HCT116 (cell line): ENCODE measurements around the gene MATN3. TPM values are rescaled to one million over a fixed set of nuclear protein-coding genes. Genes with fewer than 3 reads are reported as not detected.

Experiments
- ATAC-seq: fragments of 200-7000 bp; cut with Tn5 transposase; 2 replicates; pipeline ENCODE4 v1.9.1; 2020; ENCODE audit warnings: mild to moderate bottlenecking, moderate library complexity
- BruUV-seq: library from RNA; stranded (reverse); fragments of 400-500 nt; replicated peaks from 2 replicates; lab custom pipeline; 2021; lab: Mats Ljungman, UMichigan
- CTCF ChIA-PET: fragments of 300-600 bp; sonication (Branson Sonifier 250); formaldehyde crosslinking; loops from one replicate; lab custom pipeline; 2021; ENCODE audit warnings: antibody characterized with exemption; lab: Charles Lee
- POLR2A ChIA-PET: fragments of 300-600, 350-600 bp; sonication (Branson Sonifier 250); formaldehyde crosslinking; loops from one replicate; lab custom pipeline; 2021; ENCODE audit warnings: antibody characterized with exemption; lab: Charles Lee
- RAD21 ChIA-PET, 2 experiments: fragments of 300-600 bp; sonication (Branson Sonifier 250); formaldehyde crosslinking; loops; one replicate each; lab custom pipeline; 2023; ENCODE audit warnings: low total read pairs in 2 of 2; ENCODE audit not compliant: uncharacterized antibody in 2 of 2, unreplicated experiment in 2 of 2, low non-redundant PET in 1 of 2; lab: Charles Lee
- DNase-seq: peaks from one replicate; pipeline ENCODE4 v3.0.0-alpha.2; 2010; ENCODE audit warnings: low read depth, low spot score
- H2AFZ ChIP-seq: fragments of 200-600 bp; shearing (Covaris generic), sonication (generic); 2 replicates; pipeline ENCODE4 v1.6.1; 2017; ENCODE audit warnings: low read depth, mixed run types, mixed read lengths, antibody characterized with exemption, low read length; ENCODE audit not compliant: poor library complexity, severe bottlenecking
- H3K27ac ChIP-seq: 2 replicates; pipeline ENCODE4 v1.5.1; 2012; ENCODE audit warnings: low read depth, low read length
- H3K27me3 ChIP-seq: fragments of 200-600 bp; sonication (generic); 2 replicates; pipeline ENCODE4 v1.6.1; 2016; ENCODE audit warnings: mixed run types, low read length, mixed read lengths; ENCODE audit not compliant: insufficient read depth
- H3K36me3 ChIP-seq, 2 experiments: fragments of 200-500 bp in 1 of 2; fragments of 200-600 bp in 1 of 2; sonication (Bioruptor generic) in 1 of 2; sonication (generic) in 1 of 2; 2 replicates each; pipeline versions ENCODE4 v1.5.1 to v1.6.1; 2014 to 2016; ENCODE audit warnings: low read length in 2 of 2, inconsistent platforms in 1 of 2, mixed read lengths in 1 of 2, mixed run types in 1 of 2; ENCODE audit not compliant: insufficient read depth in 2 of 2, control insufficient read depth in 1 of 2
- H3K4me1 ChIP-seq, 2 experiments: fragments of 200-600 bp in 1 of 2; sonication (generic) in 1 of 2; 2 replicates each; pipeline versions ENCODE4 v1.5.1 to v1.6.1; 2012 to 2017; ENCODE audit warnings: low read length in 2 of 2, inconsistent platforms in 1 of 2, mild to moderate bottlenecking in 1 of 2, mixed read lengths in 1 of 2, mixed run types in 1 of 2, moderate library complexity in 1 of 2; ENCODE audit not compliant: insufficient read depth in 2 of 2, control insufficient read depth in 1 of 2
- H3K4me2 ChIP-seq: fragments of 200-600 bp; sonication (generic); 2 replicates; pipeline ENCODE4 v1.6.1; 2017; ENCODE audit warnings: mixed run types, low read length, mixed read lengths
- H3K4me3 ChIP-seq, 2 experiments: fragments of 200-600 bp in 1 of 2; sonication (generic) in 1 of 2; replicated peaks in 1 of 2; 2 replicates each; pipeline ENCODE4 v1.5.1; 2011 to 2016; ENCODE audit warnings: low read length in 2 of 2, control low read depth in 1 of 2, low read depth in 1 of 2, mild to moderate bottlenecking in 1 of 2, mixed read lengths in 1 of 2, mixed run types in 1 of 2
- H3K79me2 ChIP-seq: fragments of 200-600 bp; sonication (generic); 2 replicates; pipeline ENCODE4 v1.6.1; 2017; ENCODE audit warnings: mild to moderate bottlenecking, mixed run types, low read length, moderate library complexity, mixed read lengths; ENCODE audit not compliant: insufficient read depth
- H3K9ac ChIP-seq: fragments of 200-600 bp; sonication (generic); 2 replicates; pipeline ENCODE4 v1.6.1; 2016; ENCODE audit warnings: low read length, mixed read lengths
- H3K9me2 ChIP-seq: fragments of 200-600 bp; sonication (generic), shearing (Covaris generic); 2 replicates; pipeline ENCODE4 v1.6.1; 2017; ENCODE audit warnings: mixed run types, mild to moderate bottlenecking, moderate library complexity; ENCODE audit not compliant: insufficient read depth
- H3K9me3 ChIP-seq, 2 experiments: fragments of 200-500 bp in 1 of 2; fragments of 200-600 bp in 1 of 2; sonication (Bioruptor generic) in 1 of 2; sonication (generic) in 1 of 2; 2 replicates each; pipeline ENCODE4 v1.6.1; 2014 to 2017; ENCODE audit warnings: low read length in 2 of 2, mixed read lengths in 2 of 2, inconsistent platforms in 1 of 2, low read depth in 1 of 2, mild to moderate bottlenecking in 1 of 2, mixed run types in 1 of 2, moderate library complexity in 1 of 2; ENCODE audit not compliant: control insufficient read depth in 1 of 2, insufficient read depth in 1 of 2
- H4K20me1 ChIP-seq: fragments of 200-600 bp; sonication (generic), shearing (Covaris generic); 2 replicates; pipeline ENCODE4 v1.6.1; 2017; ENCODE audit warnings: mixed run types, mild to moderate bottlenecking, moderate library complexity; ENCODE audit not compliant: insufficient read depth
- CBX3 ChIP-seq: IDR thresholded peaks from 2 replicates; pipeline ENCODE4 v1.6.1; 2012; ENCODE audit warnings: low read depth
- JUND ChIP-seq: IDR thresholded peaks from 2 replicates; pipeline ENCODE4 v1.6.1; 2012
- MAX ChIP-seq: IDR thresholded peaks from 2 replicates; pipeline ENCODE4 v1.6.1; 2012
- POLR2A ChIP-seq: IDR thresholded peaks from 2 replicates; pipeline ENCODE4 v1.7.0; 2011; ENCODE audit warnings: borderline replicate concordance; ENCODE audit not compliant: insufficient read depth, insufficient read length; ENCODE audit errors: extremely low read depth
- POLR2AphosphoS5 ChIP-seq: IDR thresholded peaks from 2 replicates; pipeline ENCODE4 v1.6.1; 2011; ENCODE audit warnings: mild to moderate bottlenecking, low read depth, low read length, moderate library complexity
- RAD21 ChIP-seq: IDR thresholded peaks from 2 replicates; pipeline ENCODE4 v1.6.1; 2012; ENCODE audit warnings: low read depth, mild to moderate bottlenecking
- REST ChIP-seq: IDR thresholded peaks from 2 replicates; pipeline ENCODE4 v1.6.1; 2012; ENCODE audit warnings: low read depth
- SIN3A ChIP-seq: IDR thresholded peaks from 2 replicates; pipeline ENCODE4 v1.6.1; 2012; ENCODE audit warnings: low read depth
- SP1 ChIP-seq: IDR thresholded peaks from 2 replicates; pipeline ENCODE4 v1.6.1; 2012; ENCODE audit warnings: low read depth
- SRF ChIP-seq: IDR thresholded peaks from 2 replicates; pipeline ENCODE4 v1.6.1; 2012; ENCODE audit warnings: low read depth
- YY1 ChIP-seq: IDR thresholded peaks from 2 replicates; pipeline ENCODE4 v1.6.1; 2011; ENCODE audit warnings: low read length, low read depth, moderate library complexity, mild to moderate bottlenecking; ENCODE audit not compliant: insufficient replicate concordance; ENCODE audit errors: extremely low read depth
- ZBTB33 ChIP-seq: IDR thresholded peaks from 2 replicates; pipeline ENCODE4 v1.6.1; 2011; ENCODE audit warnings: mild to moderate bottlenecking, low read length, moderate library complexity; ENCODE audit not compliant: insufficient replicate concordance; ENCODE audit errors: extremely low read depth
- ZFX ChIP-seq: fragments of 450-650 bp; IDR thresholded peaks from 2 replicates; pipeline ENCODE4 v1.6.1; 2017
- intact Hi-C: fragments of 100-400 bp; cut with micrococcal nuclease; formaldehyde crosslinking; loops from 2 replicates; pipeline ENCODE4 v1.10.0; 2022
- total RNA-seq: library from RNA; stranded (reverse); gene quantifications from one replicate; pipeline ENCODE4 v1.2.1, GENCODE V29; 2021; ENCODE audit not compliant: unreplicated experiment

MATN3 gene
- total RNA-seq, 1 experiment from 2014 or later: not detected

- Histone ChIP-seq H3K9ac (peak overlapping the region; percentile 67), H3K4me3 (peak overlapping the region; percentile 89 to 92), H3K36me3 (no peaks in the 10 kb centered on the region), H2AFZ (peak overlapping the region; percentile 76), H3K27me3 (no peaks in the 10 kb centered on the region), H3K9me3 (no peaks in the 10 kb centered on the region), H3K9me2 (no peaks in the 10 kb centered on the region), H3K4me2 (peak overlapping the region; percentile 92), H3K4me1 (peaks cover 3 to 17% of the 10 kb centered on the region in 2 experiments; a peak in 3 of 4 replicates), H3K27ac (peak overlapping the region; percentile 40; the same call in 1 of the 2 replicates), H3K79me2 (peaks cover 23% of the 10 kb centered on the region), H4K20me1 (no peaks in the 10 kb centered on the region)
- peak; percentile 3; the same call in 1 of the 2 replicates for ATAC-seq
- TF ChIP-seq SIN3A: no peak
- no peak for TF ChIP-seq SRF
- no peak for TF ChIP-seq CBX3
- no peak for TF ChIP-seq YY1
- no peak for TF ChIP-seq ZBTB33
- no peak for TF ChIP-seq JUND
- TF ChIP-seq ZFX: no peak
- no peak for TF ChIP-seq REST
- no peak for TF ChIP-seq SP1
- no peak for TF ChIP-seq POLR2AphosphoS5
- no peak for TF ChIP-seq POLR2A
- no peak for TF ChIP-seq MAX
- no peak for TF ChIP-seq RAD21
- RAD21 ChIA-PET: interaction anchor here in 1 of 2 experiments (0.6 kb wide), 1 partner anchor 20 kb away, joined by 4 read pairs; no protein-coding TSS in a partner anchor
- CTCF ChIA-PET: interaction anchor here (1.3 kb wide), 1 partner anchor 26 kb away, joined by 8 read pairs; no protein-coding TSS in a partner anchor
- POLR2A ChIA-PET: no interaction called here
- DNase-seq: no peak
- BruUV-seq: no TSS peak
- intact Hi-C loops: no loop called here
These were observed 23.2 kb downstream of the MATN3 start for GRCh38 chr2:19989342-19989666.
